ENCODE data around the gene FARP1. TPM values are rescaled to one million over a fixed set of nuclear protein-coding genes. Genes with fewer than 3 reads are reported as not detected.

FARP1 gene
- total RNA-seq, 1 donor from 2014 or later: 186 TPM

DNA sequence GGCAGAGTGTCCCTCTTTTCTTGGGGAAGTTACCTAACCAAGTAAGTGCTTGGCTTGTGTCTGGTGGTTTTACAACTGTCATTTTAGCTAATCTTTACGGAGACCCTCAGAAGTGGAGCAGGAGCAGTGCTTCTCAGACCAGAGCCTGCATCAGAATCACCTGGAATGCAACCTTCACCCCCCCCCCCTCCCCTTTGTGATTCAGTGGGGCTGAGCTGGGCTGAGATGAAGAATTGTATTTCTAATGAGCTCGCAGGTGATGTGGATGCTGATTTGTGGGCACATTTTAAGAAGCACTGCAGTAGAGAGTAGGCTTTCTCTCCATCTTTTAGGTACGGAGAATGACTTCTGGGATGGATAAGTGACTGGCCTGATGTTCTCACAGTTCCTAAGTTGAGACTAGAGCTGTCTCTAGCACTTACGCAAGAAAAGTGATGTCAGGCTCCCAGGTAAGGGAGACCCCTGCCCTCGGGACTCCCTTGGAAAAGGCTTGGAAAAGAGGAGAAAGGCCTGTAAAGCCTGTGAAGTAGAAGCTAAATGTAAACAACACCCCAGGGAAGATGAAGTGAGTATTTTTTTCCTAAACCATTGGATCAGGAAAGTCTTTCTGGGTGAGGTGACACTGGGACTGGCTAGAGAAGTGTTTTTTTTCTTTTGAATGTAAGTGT lies 57.5 kb downstream of the FARP1 start:
- DNase-seq (ENCODE audit: low spot score): no peak

DNA sequence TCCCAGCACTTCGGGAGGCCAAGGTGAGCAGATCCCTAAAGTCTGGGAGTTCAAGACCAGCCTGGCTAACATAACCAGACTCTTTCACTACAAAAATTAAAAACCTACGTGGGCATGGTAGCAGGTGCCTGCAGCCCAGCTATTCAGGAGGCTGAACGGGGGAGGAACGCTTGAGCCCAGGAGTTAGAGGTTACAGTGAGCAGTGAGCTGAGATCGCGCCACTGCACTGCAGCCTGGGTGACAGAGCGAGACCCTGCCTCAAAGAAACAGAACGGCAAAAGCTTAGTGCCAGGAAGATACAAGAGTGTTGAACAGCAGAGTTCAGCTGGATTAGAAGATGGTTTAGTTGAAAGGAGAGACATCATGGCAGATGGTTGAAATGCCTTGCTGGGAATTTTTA lies 58.3 kb downstream of the FARP1 start:
- no peak for DNase-seq (ENCODE audit: low spot score)

DNA sequence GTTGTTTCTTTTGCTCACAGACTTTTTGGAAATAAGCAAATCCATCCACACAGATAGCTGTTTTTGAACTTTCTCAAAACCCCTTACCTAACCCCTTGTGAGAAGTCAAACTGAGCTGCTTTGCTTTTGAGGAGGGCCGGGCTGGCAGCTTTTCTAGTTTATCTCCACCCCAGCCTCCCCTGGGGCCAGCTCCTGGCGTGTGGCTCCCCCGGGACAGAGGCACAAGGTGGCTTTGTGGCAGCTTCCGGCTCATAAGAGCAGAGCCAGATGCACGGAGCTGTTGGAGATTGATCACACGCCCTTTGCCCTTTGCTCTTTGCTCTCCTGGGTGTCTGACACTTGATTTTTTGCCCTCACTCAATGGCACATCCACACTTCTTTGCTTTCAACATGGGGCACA lies 59.1 kb downstream of the FARP1 start:
- no peak for DNase-seq (ENCODE audit: low spot score)

DNA sequence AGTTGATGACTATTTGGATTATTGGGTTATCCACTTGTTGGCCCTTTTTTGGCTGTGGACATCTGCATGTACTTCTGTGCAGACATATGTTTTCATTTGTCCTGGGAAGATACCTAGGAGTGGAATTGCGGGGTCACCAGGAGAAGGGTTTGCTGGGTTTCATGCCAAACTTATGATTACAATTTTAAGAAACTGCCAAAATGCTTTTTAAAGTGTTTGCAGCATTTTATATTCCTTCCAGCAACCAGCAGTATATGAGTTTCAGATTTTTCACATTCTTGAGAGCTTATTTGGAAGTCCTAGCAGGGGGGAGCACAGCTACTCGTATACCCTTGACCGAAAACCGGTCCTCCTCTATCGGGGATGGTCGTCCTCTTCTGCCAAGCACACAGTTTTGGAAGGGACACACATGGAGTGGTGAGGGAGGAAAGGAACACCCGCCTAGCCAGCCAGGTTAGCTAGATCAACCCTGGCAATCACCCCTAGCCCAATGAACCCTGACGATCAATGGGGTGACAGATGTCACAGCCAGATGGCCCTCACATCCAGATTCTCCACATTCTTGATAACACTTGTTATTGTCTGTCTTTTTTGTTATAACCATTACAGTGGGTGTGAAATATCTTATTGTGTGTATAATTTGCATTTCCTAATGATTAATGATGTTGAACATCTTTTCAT lies 60.9 kb downstream of the FARP1 start:
- no peak for DNase-seq (ENCODE audit: low spot score)

DNA sequence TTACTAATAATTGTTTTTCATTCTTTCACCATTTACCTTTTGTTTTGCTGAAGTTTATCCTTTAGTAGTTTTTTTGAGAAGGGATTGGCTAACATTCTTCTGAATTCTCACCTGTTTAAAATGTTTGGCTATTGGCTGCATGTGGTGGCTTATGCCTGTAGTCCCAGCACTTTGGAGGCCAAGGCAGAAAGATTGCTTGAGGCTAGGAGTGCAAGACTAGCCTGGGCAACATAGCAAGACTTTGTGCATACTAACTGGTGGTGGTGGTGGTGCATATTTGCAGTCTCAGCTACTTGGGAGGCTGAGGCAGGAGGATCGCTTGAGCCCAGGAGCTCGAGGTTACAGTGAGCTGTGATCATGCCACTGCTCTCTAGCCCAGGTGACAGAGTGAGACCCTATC lies 61.7 kb downstream of the FARP1 start:
- no peak for DNase-seq (ENCODE audit: low spot score)

DNA sequence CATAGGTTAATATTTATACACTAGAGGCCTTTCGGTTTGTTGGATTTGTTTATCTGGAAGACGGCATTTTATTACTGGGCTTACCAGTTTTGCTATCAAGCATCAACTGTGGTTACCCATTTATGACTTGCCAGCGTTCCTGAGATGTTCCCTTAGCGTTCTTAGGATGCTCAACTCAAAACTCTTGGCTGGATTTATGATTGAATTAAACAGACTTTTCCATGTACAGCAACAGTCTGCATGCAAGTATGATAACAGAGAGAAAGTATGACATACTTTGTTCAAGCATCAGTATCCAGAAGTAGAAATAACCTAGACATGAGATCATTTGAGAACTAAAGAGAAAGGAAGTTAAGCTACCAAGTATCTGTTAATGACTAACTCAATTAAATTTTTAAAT lies 64.1 kb downstream of the FARP1 start:
- no peak for DNase-seq (ENCODE audit: low spot score)

DNA sequence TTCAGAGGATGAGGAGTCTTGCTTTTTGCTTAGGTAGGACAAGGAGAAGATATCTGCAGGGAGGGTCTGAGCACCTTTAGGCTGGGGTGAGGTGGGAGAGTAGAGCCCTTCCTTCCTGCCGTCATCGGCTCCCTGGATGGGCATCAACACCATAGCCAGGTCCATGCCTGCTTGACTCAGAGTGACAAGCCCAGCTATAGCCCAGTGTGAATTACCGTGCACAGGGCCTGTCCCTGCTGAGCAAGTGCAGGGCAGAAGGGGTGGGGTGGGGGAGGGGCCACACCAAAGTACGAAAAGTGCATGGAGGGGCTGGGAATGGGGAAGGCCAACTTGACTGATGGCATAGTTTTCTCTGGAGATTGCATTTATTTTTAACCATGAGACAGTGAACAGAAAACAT lies 64.5 kb downstream of the FARP1 start:
- no peak for DNase-seq (ENCODE audit: low spot score)

DNA sequence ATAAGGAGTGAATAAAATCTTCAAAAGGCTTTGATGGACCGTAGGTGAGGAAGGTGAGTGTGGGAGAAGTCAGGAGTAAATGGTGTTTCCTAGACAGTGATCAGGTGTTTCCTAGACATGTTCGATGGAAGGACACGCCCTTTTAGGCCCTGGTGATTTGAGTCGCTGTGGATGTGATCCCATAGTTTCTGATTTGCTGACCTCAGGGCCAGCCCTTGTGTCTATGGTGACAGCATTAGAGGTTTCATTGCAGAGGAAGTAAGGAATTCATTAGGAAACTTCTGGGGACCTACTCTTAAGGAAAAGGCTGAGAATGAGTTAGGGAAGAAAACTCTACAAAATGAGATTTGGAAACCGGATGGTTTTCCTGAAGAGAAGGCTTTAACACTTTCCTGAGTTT lies 65.7 kb downstream of the FARP1 start:
- no peak for DNase-seq (ENCODE audit: low spot score)

DNA sequence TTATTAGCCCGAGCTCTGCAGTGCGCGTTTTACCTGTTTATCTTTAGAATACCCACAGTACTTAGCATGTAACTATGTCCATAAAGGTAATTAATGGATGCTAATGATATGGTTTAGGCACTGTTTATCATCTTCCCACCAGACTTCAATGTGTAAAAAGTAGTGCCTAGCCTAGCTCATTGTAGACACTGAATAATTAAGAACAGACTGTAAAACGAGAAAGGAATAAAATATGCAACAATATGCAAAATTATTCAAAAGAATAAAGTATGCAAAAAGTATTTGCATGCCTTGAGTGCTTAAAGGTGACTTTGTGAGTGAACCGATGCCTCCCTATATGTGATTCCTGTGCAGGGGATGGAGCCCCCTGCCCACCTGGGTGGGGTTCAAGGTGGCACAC lies 69.9 kb downstream of the FARP1 start:
- no peak for DNase-seq (ENCODE audit: low spot score)

DNA sequence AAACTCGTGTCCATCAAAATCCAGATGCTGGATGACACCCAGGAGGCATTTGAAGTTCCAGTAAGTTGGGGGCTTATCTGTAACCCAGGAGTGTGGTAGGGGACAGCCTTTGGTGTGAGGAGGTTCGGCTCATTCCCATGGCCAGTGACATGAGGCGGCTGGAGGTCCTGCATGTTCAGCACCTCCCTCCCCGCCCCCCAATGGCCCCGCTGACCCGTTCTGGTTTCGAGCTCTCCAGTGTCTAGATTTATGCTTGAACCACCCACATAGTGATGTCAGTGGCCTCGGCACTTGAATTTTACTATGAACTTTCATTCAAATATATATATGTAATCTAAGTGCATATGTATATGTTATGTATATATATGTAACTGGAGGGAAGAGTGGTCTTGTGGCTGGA lies 70.5 kb downstream of the FARP1 start:
- DNase-seq (ENCODE audit: low spot score): no peak

DNA sequence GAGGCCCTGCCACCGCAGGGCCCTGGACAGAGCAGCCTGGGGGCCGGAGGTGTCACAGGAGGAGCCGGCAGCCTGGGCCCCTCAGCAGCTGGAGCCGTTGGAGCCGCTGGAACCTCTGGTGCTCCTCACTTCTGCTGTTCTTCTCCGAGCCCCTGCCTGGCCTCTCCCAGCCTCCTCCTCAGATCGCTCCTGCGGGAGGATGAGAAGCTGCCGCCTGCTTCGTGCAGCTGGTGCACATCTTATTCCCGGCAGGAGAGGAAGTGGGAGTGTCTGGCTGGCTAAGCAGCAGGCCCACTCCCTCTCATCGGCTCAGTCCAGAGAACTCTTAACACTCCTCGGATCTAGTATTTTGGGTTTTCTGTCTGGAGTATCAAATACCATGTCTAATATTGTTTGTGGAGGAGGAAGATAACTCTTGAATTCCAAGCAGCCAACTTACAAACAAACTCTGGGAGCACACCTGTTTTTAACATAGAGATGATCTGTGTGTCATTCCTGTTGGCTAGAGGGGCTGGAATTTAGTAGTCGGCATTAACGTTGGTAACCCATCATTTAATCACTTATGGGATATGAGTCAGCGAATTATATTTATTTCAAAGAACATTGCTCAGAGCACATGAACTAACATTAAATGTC lies 71.2 kb downstream of the FARP1 start:
- no peak for DNase-seq (ENCODE audit: low spot score)

DNA sequence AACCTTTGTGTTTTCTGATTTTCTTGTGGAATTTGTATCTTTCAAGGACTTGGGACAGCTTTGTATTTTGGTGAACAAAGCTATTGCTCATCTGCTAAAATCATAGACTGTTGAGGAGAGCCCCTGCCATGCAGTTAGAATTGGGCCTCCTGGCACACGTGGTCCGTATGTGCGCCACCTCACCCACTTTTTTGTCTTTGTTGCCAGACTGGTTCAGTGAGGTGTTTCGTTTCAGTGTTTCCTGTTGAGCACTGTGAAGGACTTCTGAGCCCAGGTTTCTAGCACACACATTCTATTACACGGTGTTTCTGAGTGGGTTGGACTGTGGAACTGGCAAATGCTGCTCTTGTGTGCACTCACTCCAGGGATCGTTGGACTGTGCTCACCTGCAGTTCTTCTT lies 71.8 kb downstream of the FARP1 start:
- DNase-seq (ENCODE audit: low spot score): peak; percentile 74

DNA sequence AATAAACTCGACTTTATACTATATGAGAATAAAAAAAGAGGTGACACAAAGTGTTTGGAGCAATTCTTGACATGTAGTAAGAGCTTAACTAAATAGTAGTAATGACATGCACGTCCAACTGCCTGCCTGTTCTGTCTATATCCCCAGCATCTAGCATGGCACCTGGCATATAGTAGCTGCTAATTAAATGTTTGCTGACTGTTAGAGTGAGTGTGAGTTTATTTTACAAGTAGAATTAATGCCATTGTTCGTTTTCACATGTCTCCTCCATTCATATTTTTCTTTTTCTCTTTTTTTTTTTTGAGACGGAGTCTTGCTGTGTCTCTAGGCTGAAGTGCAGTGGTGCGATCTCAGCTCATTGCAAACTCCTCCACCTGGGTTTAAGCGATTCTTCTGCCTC lies 72.6 kb downstream of the FARP1 start:
- no peak for DNase-seq (ENCODE audit: low spot score)

DNA sequence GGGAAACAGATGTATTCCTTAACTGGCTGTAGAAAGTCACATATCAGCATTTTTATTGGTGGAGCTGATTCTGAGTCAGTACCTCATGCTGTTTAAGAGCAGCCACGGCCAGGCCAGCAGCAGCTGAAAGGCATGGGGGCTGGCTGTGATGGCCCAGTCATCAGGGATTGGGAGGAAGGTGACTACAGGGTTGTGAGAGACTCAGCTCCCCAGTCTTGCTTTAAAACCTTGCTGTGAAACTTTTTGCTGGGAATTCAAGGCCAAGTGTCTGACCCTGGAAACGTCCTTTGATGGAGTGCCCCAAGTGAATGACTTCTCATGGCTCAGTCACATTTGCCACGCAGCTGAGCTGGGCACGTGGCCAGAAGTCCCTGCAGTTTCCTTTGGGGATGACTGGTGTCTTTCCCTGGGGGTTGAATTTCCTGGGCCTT lies 73.3 kb downstream of the FARP1 start:
- DNase-seq (ENCODE audit: low spot score): no peak

DNA sequence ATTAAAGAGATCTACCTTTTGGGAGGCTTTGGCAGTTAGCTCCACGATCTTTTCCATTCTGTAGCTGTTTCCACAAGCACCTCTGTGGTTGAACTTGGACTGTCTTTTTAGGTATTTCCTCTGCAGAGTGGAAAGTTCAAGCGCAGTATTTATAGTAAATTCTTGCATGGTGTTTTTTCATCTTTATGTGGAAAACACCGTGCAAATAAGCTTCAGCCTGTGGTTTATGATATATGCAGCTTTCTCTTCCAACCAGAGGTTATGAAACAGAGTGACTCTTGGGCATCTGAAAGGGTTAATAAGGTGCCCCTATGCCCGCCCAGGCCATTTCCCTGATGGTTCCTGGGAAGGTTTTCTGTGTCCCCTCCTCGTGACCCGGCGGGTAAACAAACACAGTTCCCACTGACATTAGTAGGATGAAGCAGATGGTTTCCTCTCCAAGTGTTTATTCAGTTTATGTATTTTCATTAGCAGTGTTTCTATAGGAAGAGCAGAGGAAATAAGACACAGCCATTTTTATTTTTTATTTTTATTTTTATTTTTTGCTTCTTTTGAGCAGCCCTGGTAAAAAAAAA lies 73.9 kb downstream of the FARP1 start:
- no peak for DNase-seq (ENCODE audit: low spot score)

DNA sequence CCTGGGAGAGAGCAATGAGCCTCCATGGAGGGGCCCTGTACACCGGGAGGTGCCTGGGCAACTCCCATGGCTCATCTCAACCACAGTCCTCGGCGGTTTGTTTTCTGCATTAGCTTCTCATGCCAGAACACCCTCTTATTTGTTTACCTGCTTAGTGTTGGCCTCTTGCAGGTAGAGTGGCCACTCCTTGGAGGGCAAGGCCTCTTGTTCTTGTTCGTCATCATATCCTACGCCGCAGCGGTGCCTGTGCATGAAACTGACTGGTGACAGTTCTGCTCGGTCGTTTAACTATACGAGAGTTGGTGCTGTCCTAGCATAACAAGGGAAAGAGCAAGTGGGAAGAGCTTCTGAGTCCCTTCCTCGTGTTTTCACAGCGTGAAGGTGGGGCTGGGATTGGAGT lies 74.7 kb downstream of the FARP1 start:
- no peak for DNase-seq (ENCODE audit: low spot score)

DNA sequence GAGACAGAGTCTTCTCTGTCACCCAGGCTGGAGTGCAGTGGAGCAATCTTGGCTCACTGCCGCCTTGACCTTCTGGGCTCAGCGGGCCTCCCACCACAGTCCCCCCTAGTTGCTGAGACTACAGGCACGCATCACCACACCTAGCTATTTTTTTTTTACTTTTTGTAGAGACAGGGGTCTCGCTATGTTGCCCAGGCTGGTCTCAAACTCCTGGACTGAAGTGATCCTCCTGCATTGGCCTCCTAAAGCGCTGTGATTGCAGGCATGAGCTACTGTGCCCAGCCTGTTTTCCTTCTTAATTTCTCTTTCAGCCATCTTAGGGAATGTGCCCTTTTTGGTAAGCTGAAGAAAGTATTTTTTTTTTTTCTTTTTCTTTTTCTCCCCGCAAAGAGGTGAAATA lies 76.8 kb downstream of the FARP1 start:
- DNase-seq (ENCODE audit: low spot score): no peak

DNA sequence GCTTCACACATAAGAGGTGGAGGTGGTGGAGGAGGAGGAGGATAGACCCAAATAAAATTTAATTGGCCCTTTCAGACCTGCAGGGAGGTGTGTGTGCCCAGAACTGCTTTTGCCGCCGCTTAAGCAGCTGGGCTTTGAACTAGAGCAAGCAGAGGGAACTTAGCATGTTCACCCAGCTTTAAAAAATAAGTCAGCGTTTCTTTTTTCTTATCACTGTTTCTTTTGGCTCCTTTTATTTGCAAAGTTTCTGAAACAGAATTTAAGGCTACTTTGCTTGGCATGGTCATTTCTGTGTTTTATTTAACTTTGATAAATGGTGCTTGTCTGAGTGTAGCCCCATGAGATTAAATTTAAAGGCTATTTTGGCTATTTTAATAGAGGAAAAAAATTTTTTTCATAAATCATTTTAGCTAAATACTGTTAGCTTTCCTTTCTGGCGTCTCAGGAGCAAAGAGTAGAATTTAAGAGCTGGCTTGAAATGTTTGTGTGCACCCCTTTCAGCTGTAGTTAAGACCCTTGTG lies 77.4 kb downstream of the FARP1 start:
- no peak for DNase-seq (ENCODE audit: low spot score)

DNA sequence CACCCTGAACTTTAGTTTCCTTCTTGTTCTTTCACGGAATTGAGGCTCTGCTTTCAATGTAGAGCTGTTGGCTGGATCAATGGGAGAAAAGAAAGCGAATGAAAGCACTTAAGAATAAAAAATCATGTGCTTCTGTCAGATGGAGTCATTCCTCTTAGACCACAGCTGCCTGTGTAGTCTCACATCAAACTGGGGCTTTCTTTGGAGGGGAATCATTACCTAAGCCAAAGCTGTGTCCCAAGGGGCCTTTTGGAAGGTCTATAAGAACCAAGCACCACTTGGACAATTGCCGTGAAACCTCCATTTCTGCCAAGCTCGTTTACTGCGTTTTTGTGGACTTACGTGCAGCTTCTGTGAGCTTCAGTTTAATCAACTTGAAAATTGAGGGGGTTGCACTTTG lies 78.3 kb downstream of the FARP1 start:
- no peak for DNase-seq (ENCODE audit: low spot score)

DNA sequence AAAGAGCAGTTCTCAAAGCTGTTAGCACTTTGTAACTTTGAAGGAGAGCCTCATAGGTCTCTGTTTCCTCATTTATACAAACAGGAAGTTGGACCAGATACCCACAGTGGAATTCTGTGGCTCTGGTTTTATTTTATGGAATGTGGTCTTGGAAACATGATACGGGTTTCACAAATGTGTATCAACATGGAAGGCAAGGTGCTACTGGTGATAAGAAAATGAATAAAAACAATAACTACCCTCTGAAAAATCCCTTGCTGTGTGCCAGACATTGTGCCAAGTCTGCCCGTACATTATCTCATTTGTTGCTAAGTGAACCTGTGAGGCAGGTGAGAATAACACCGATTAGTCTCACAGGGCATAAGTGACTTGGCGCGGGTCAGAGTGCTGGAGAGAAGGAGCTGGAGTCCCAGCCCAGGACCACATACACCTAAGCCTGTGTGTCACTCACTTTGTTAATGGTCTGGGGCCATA lies 79.2 kb downstream of the FARP1 start:
- no peak for DNase-seq (ENCODE audit: low spot score)

DNA sequence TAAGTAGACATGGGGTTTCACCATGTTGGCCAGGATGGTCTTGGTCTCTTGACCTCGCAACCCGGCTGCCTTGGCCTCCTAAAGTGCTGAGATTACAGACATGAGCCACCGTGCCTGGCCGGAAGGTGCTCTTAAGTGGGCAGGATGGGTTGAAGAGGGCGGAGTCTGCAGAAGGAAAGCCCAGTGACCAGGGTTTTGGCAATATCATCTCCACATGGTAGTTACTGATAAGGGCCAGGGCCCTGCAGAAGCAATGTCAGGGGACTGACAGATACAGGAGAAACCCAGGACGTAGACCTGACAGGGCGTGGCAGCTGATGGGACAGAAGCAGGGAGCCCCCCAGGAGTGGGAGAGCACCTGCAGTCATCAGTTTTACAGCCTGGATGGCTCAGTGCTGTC lies 79.9 kb downstream of the FARP1 start:
- no peak for DNase-seq (ENCODE audit: low spot score)

DNA sequence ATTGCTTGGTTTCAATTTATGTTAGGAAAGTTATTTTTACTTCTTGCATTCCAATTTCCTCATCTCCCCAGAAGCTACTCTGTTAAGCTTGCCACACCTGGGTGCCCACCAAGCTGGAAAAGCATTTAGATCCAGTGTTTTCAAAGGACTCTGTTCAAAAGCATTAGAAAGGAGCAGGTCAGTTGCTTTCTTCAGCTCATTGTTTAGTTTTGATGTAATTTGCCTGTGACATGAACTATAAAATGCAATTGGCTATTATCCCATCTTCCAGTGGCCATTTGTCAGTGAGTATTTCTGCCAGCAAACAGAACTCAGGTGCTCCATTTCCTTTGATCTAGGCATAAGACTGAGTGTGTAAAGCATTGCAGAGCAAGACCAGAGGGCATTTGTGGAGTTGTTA lies 80.8 kb downstream of the FARP1 start:
- no peak for DNase-seq (ENCODE audit: low spot score)

DNA sequence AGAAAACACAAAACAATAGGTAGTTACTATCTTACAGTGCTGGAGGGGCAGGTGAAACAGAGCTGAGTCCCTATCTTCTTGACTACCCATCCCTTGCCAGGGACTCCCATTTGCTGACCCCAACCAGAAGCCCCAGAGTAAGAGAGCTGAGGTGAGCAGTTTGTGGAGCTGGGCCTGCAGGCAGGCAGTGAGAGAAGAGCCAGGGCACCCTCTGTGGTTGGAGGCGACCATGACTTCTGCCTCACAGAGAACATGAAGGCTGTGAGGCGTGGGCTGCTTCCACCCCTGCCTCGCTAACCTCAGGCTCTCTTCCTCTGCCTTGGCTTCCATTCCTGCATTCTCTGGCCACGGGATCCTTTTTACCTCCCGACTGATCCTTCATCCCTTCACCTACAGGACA lies 81.7 kb downstream of the FARP1 start:
- DNase-seq (ENCODE audit: low spot score): no peak

All from ureter (tissue), 1 donor.